ENCODE measurements around the gene AKIRIN2. TPM values are rescaled to one million over a fixed set of nuclear protein-coding genes. Genes with fewer than 3 reads are reported as not detected.

Gene AKIRIN2
- total RNA-seq, 2 donors from 2014 or later: 30.2 to 48.3 TPM

- no peak for TF ChIP-seq CTCF (IDR thresholded peaks at IDR 0.05)
- Histone ChIP-seq H3K36me3 (no peaks in the 10 kb centered on the region), H3K4me1 (no peaks in the 10 kb centered on the region), H3K27me3 (no peaks in the 10 kb centered on the region), H3K4me3 (no peak overlapping the region), H3K9me3 (no peaks in the 10 kb centered on the region), H3K9ac (ENCODE audit: low read depth in 2 of 2, low read length in 2 of 2) (no peak overlapping the region), H3K27ac (no peak overlapping the region)
- DNase-seq: no peak
- intact Hi-C loops (cut with DNase I): no loop called here
Measured at GRCh38 chr6:87741001-87741650, 39.1 kb upstream of the AKIRIN2 start.

- no peaks in the 10 kb centered on the region for H3K9me3 ChIP-seq
- no peak overlapping the region for H3K9ac ChIP-seq (ENCODE audit: low read depth in 2 of 2, low read length in 2 of 2)
- intact Hi-C loops (cut with DNase I): no loop called here
- H3K36me3 ChIP-seq: no peaks in the 10 kb centered on the region
- DNase-seq: no peak
- no peaks in the 10 kb centered on the region for H3K27me3 ChIP-seq
- no peak overlapping the region for H3K27ac ChIP-seq
- TF ChIP-seq CTCF (IDR thresholded peaks at IDR 0.05): no peak
- no peak overlapping the region for H3K4me3 ChIP-seq
- H3K4me1 ChIP-seq: no peaks in the 10 kb centered on the region
Measured at GRCh38 chr6:87738744-87739143, 36.7 kb upstream of the AKIRIN2 start.

- H3K27ac ChIP-seq: no peak overlapping the region
- H3K27me3 ChIP-seq: no peaks in the 10 kb centered on the region
- no peaks in the 10 kb centered on the region for H3K36me3 ChIP-seq
- TF ChIP-seq CTCF (IDR thresholded peaks at IDR 0.05): no peak
- H3K4me3 ChIP-seq: no peak overlapping the region
- intact Hi-C loops (cut with DNase I): no loop called here
- DNase-seq: no peak
- H3K9ac ChIP-seq (ENCODE audit: low read depth in 2 of 2, low read length in 2 of 2): no peak overlapping the region
- no peaks in the 10 kb centered on the region for H3K4me1 ChIP-seq
- no peaks in the 10 kb centered on the region for H3K9me3 ChIP-seq
Measured at GRCh38 chr6:87738000-87738399, 36.0 kb upstream of the AKIRIN2 start.

GRCh38 chr6:87736809-87737540 is 34.9 kb upstream of the AKIRIN2 start:
- H3K27ac ChIP-seq: no peak overlapping the region
- no peak for DNase-seq
- H3K9ac ChIP-seq (ENCODE audit: low read depth in 2 of 2, low read length in 2 of 2): no peak overlapping the region
- TF ChIP-seq CTCF (IDR thresholded peaks at IDR 0.05): no peak
- H3K9me3 ChIP-seq: no peaks in the 10 kb centered on the region
- H3K4me3 ChIP-seq: no peak overlapping the region
- H3K4me1 ChIP-seq: peaks cover 4% of the 10 kb centered on the region
- intact Hi-C loops (cut with DNase I): no loop called here
- H3K27me3 ChIP-seq: no peaks in the 10 kb centered on the region
- H3K36me3 ChIP-seq: no peaks in the 10 kb centered on the region

GRCh38 chr6:87731818-87732661 is 30.0 kb upstream of the AKIRIN2 start:
- H3K9ac ChIP-seq (ENCODE audit: low read depth in 2 of 2, low read length in 2 of 2): no peak overlapping the region
- peaks cover 12% of the 10 kb centered on the region for H3K4me1 ChIP-seq
- DNase-seq: peak; percentile 92
- H3K36me3 ChIP-seq: no peaks in the 10 kb centered on the region
- intact Hi-C loops (cut with DNase I): no loop called here
- no peak for TF ChIP-seq CTCF (IDR thresholded peaks at IDR 0.05)
- no peaks in the 10 kb centered on the region for H3K27me3 ChIP-seq
- H3K9me3 ChIP-seq: no peaks in the 10 kb centered on the region
- H3K27ac ChIP-seq: peak overlapping the region; percentile 82
- no peak overlapping the region for H3K4me3 ChIP-seq
